H1 (cell line): ENCODE data around the gene EN2. TPM values are rescaled to one million over a fixed set of nuclear protein-coding genes. Genes with fewer than 3 reads are reported as not detected.

ENCODE experiments used
- CTCF ChIA-PET: fragments of 300-600 bp; sonication (Branson Sonifier 250); formaldehyde crosslinking; loops from one replicate; lab custom pipeline; 2021; ENCODE audit not compliant: partially characterized antibody; lab: Charles Lee
- POLR2A ChIA-PET: fragments of 300-600 bp; sonication (Branson Sonifier 250); formaldehyde crosslinking; loops from one replicate; lab custom pipeline; 2021; ENCODE audit warnings: inconsistent platforms; ENCODE audit not compliant: partially characterized antibody; lab: Charles Lee
- DNase-seq, 2 experiments: peaks; one replicate each; pipeline versions ENCODE4 v3.0.0 to v3.0.0-alpha.2; 2010 to 2022; ENCODE audit warnings: low spot score in 2 of 2, low read depth in 1 of 2, mixed read lengths in 1 of 2
- FAIRE-seq: peaks from 2 replicates; lab custom pipeline; 2011; peaks lifted over from hg19 to GRCh38; lab: Jason Lieb, UNC
- H2AFZ ChIP-seq: 2 replicates; pipeline ENCODE4 v1.8.1; 2012; ENCODE audit warnings: low read length, inconsistent platforms
- H2AK5ac ChIP-seq: 2 replicates; pipeline ENCODE4 v1.6.1; 2013; ENCODE audit warnings: low read depth, low read length
- H2BK120ac ChIP-seq: replicated peaks from 2 replicates; pipeline ENCODE3; 2013; ENCODE audit warnings: low read depth, low read length, inconsistent platforms
- H2BK12ac ChIP-seq: 2 replicates; pipeline ENCODE4 v1.6.1; 2013; ENCODE audit warnings: low read depth, low read length
- H2BK15ac ChIP-seq: 2 replicates; pipeline ENCODE4 v1.6.1; 2013; ENCODE audit warnings: low read length
- H2BK20ac ChIP-seq: 2 replicates; pipeline ENCODE4 v1.6.1; 2013; ENCODE audit warnings: low read length
- H2BK5ac ChIP-seq: 2 replicates; pipeline ENCODE4 v1.6.1; 2013; ENCODE audit warnings: low read depth, low read length
- H3K14ac ChIP-seq: 2 replicates; pipeline ENCODE4 v1.6.1; 2013; ENCODE audit warnings: inconsistent platforms; ENCODE audit not compliant: insufficient read length
- H3K18ac ChIP-seq: 2 replicates; pipeline ENCODE4 v1.6.1; 2013; ENCODE audit warnings: low read length; ENCODE audit errors: extremely low read depth
- H3K23ac ChIP-seq: 2 replicates; pipeline ENCODE4 v1.6.1; 2013; ENCODE audit warnings: inconsistent platforms; ENCODE audit not compliant: insufficient read length
- H3K23me2 ChIP-seq: 2 replicates; pipeline ENCODE4 v1.6.1; 2013; ENCODE audit warnings: low read depth, low read length
- H3K27ac ChIP-seq: 2 replicates; pipeline ENCODE4 v1.6.1; 2011; ENCODE audit warnings: low read depth, low read length, inconsistent platforms
- H3K27me3 ChIP-seq, 4 experiments: replicated peaks in 1 of 4; 1 replicate in 1 of 4; 2 replicates in 3 of 4; pipeline versions ENCODE4 v1.6.1 to v1.8.1; 2011 to 2013; ENCODE audit warnings: low read length in 3 of 4, mild to moderate bottlenecking in 3 of 4, inconsistent platforms in 2 of 4, mixed read lengths in 2 of 4, moderate library complexity in 1 of 4; ENCODE audit not compliant: control insufficient read depth in 3 of 4, insufficient read depth in 3 of 4; ENCODE audit errors: extremely low read depth in 1 of 4
- H3K36me3 ChIP-seq, 4 experiments: 2 replicates each; pipeline versions ENCODE4 v1.6.1 to v1.8.1; 2011 to 2013; ENCODE audit warnings: mild to moderate bottlenecking in 4 of 4, low read length in 3 of 4, moderate library complexity in 2 of 4, control low read depth in 1 of 4, inconsistent platforms in 1 of 4; ENCODE audit not compliant: insufficient read depth in 4 of 4, control insufficient read depth in 2 of 4
- H3K4ac ChIP-seq: replicated peaks from 2 replicates; pipeline ENCODE3; 2013; ENCODE audit warnings: low read length, low read depth, mixed read lengths, inconsistent platforms; ENCODE audit not compliant: insufficient read length
- H3K4me1 ChIP-seq, 4 experiments: replicated peaks in 1 of 4; 1 replicate in 1 of 4; 2 replicates in 3 of 4; pipeline versions ENCODE4 v1.6.1 to v1.8.1; 2011 to 2013; ENCODE audit warnings: low read length in 3 of 4, inconsistent platforms in 2 of 4, mixed read lengths in 1 of 4; ENCODE audit not compliant: insufficient read depth in 4 of 4, control insufficient read depth in 3 of 4
- H3K4me2 ChIP-seq, 2 experiments: 2 replicates each; pipeline versions ENCODE4 v1.6.1 to v1.8.1; 2011 to 2013; ENCODE audit warnings: low read depth in 2 of 2, low read length in 2 of 2, control low read depth in 1 of 2, inconsistent platforms in 1 of 2, mild to moderate bottlenecking in 1 of 2; ENCODE audit not compliant: insufficient read depth in 1 of 2
- H3K4me3 ChIP-seq, 4 experiments: fragments of 200-600, 300-600 bp in 1 of 4; sonication (generic), shearing (Covaris generic), sonication (Bioruptor Twin) in 1 of 4; 2 replicates each; pipeline versions ENCODE4 v1.5.1 to v1.8.1; 2011 to 2016; ENCODE audit warnings: low read length in 4 of 4, low read depth in 3 of 4, control low read depth in 2 of 4, inconsistent platforms in 2 of 4, mild to moderate bottlenecking in 2 of 4, mixed read lengths in 1 of 4, moderate library complexity in 1 of 4; ENCODE audit not compliant: insufficient read depth in 2 of 4; ENCODE audit errors: extremely low read depth in 1 of 4
- H3K56ac ChIP-seq: replicated peaks from 2 replicates; pipeline ENCODE3; 2013; ENCODE audit warnings: low read depth, mild to moderate bottlenecking, mixed read lengths, low read length, inconsistent platforms; ENCODE audit not compliant: insufficient read length
- H3K79me1 ChIP-seq: 2 replicates; pipeline ENCODE4 v1.6.1; 2013; ENCODE audit warnings: low read depth, low read length, control low read depth
- H3K79me2 ChIP-seq, 2 experiments: 2 replicates each; pipeline versions ENCODE4 v1.6.1 to v1.8.1; 2012 to 2013; ENCODE audit warnings: low read length in 2 of 2, mild to moderate bottlenecking in 2 of 2, inconsistent platforms in 1 of 2; ENCODE audit not compliant: insufficient read depth in 2 of 2, control insufficient read depth in 1 of 2
- H3K9ac ChIP-seq, 4 experiments: replicated peaks in 1 of 4; 1 replicate in 1 of 4; 2 replicates in 3 of 4; pipeline versions ENCODE4 v1.6.1 to v1.8.1; 2011 to 2013; ENCODE audit warnings: low read depth in 3 of 4, low read length in 3 of 4, control low read depth in 2 of 4, mild to moderate bottlenecking in 2 of 4, moderate library complexity in 2 of 4, inconsistent platforms in 1 of 4; ENCODE audit errors: extremely low read depth in 1 of 4
- H3K9me3 ChIP-seq, 2 experiments: 2 replicates each; pipeline versions ENCODE4 v1.6.1 to v1.8.1; 2012 to 2013; ENCODE audit warnings: mild to moderate bottlenecking in 2 of 2, moderate library complexity in 2 of 2, control low read depth in 1 of 2, inconsistent platforms in 1 of 2, low read depth in 1 of 2, low read length in 1 of 2, mixed read lengths in 1 of 2; ENCODE audit not compliant: insufficient read depth in 2 of 2
- H4K20me1 ChIP-seq, 2 experiments: replicated peaks in 1 of 2; 2 replicates each; pipeline versions ENCODE3 to v1.8.1; 2011 to 2013; ENCODE audit warnings: inconsistent platforms in 2 of 2, low read length in 2 of 2, mild to moderate bottlenecking in 1 of 2; ENCODE audit not compliant: insufficient read depth in 2 of 2, control insufficient read depth in 1 of 2
- H4K5ac ChIP-seq: 2 replicates; pipeline ENCODE4 v1.6.1; 2013; ENCODE audit warnings: low read length, low read depth, mixed read lengths, inconsistent platforms; ENCODE audit not compliant: insufficient read length
- H4K8ac ChIP-seq: 2 replicates; pipeline ENCODE4 v1.8.0; 2013; ENCODE audit warnings: mild to moderate bottlenecking, moderate library complexity, low read length, inconsistent platforms; ENCODE audit not compliant: insufficient read depth; ENCODE audit errors: extremely low read depth
- H4K91ac ChIP-seq: replicated peaks from 2 replicates; pipeline ENCODE3; 2013; ENCODE audit warnings: low read length, mixed read lengths, inconsistent platforms; ENCODE audit not compliant: insufficient read length
- BACH1 ChIP-seq: IDR thresholded peaks from 2 replicates; pipeline ENCODE4 v1.6.1; 2012; ENCODE audit warnings: low read length, improper control_type of control experiment
- CTCF ChIP-seq, 3 experiments: IDR thresholded peaks; 1 replicate in 2 of 3; 2 replicates in 1 of 3; pipeline versions ENCODE4 v1.5.1 to v1.6.1; 2011; ENCODE audit warnings: low read length in 3 of 3, mild to moderate bottlenecking in 3 of 3, inconsistent platforms in 2 of 3, low read depth in 1 of 3, moderate library complexity in 1 of 3; ENCODE audit not compliant: insufficient read depth in 1 of 3; ENCODE audit errors: control extremely low read depth in 1 of 3
- EP300 ChIP-seq, 2 experiments: IDR thresholded peaks; 1 replicate in 1 of 2; 2 replicates in 1 of 2; pipeline ENCODE4 v1.6.1; 2011 to 2012; ENCODE audit warnings: low read depth in 2 of 2, low read length in 2 of 2, mild to moderate bottlenecking in 2 of 2, borderline replicate concordance in 1 of 2, inconsistent platforms in 1 of 2, moderate library complexity in 1 of 2
- FOSL1 ChIP-seq: IDR thresholded peaks from 2 replicates; pipeline ENCODE4 v1.6.1; 2011; ENCODE audit warnings: mild to moderate bottlenecking, low read depth, low read length, moderate library complexity; ENCODE audit not compliant: insufficient read depth
- POU5F1 ChIP-seq: IDR thresholded peaks from 2 replicates; pipeline ENCODE4 v1.6.1; 2011; ENCODE audit warnings: low read depth, mild to moderate bottlenecking, low read length, moderate library complexity
- RAD21 ChIP-seq, 2 experiments: IDR thresholded peaks in 1 of 2; conservative IDR thresholded peaks in 1 of 2; 2 replicates each; pipeline ENCODE4 v1.6.1; 2011; ENCODE audit warnings: low read depth in 2 of 2, low read length in 2 of 2, improper control_type of control experiment in 1 of 2, inconsistent platforms in 1 of 2, mild to moderate bottlenecking in 1 of 2, moderate library complexity in 1 of 2
- RNF2 ChIP-seq: fragments of 200-900, 300-1000 bp; sonication (generic); IDR thresholded peaks from 2 replicates; pipeline ENCODE4 v1.7.1; 2016; ENCODE audit warnings: borderline replicate concordance, low read depth, mild to moderate bottlenecking, antibody characterized with exemption, low read length; ENCODE audit not compliant: poor library complexity, severe bottlenecking; ENCODE audit errors: missing control alignments
- SIRT6 ChIP-seq: IDR thresholded peaks from one replicate; pipeline ENCODE4 v1.7.1; 2012; ENCODE audit warnings: low read length, inconsistent platforms
- TAF1 ChIP-seq: IDR thresholded peaks from 2 replicates; pipeline ENCODE4 v1.6.1; 2011; ENCODE audit warnings: mild to moderate bottlenecking, low read depth, low read length
- TBP ChIP-seq: IDR thresholded peaks from 2 replicates; pipeline ENCODE4 v1.6.1; 2011; ENCODE audit warnings: low read depth, low read length, improper control_type of control experiment
- YY1 ChIP-seq: IDR thresholded peaks from 2 replicates; pipeline ENCODE4 v1.6.1; 2011; ENCODE audit warnings: low read depth, mild to moderate bottlenecking, low read length
- WGBS, 2 experiments: shearing (Covaris generic) in 1 of 2; methylation state at CpG; one replicate each; pipeline versions ENCODE4 v1.1.6 to v1.1.7; 2013 to 2015; ENCODE audit warnings: low lambda C conversion rate in 2 of 2, mixed read lengths in 2 of 2, inconsistent platforms in 1 of 2, low coverage in 1 of 2, missing lambda C conversion rate in 1 of 2; ENCODE audit not compliant: insufficient replicate concordance in 2 of 2, insufficient coverage in 1 of 2, insufficient read length in 1 of 2; ENCODE audit errors: extremely low coverage in 1 of 2, missing lambda C conversion rate in 1 of 2; 5-methylcytosine and 5-hydroxymethylcytosine counted together
- polyA plus RNA-seq, 7 experiments: library from polyadenylated mRNA; depleted of rRNA in 3 of 7; stranded (reverse) in 5 of 7; unstranded in 2 of 7; fragments of >200 nt in 5 of 7; fragments of 200-250 nt in 2 of 7; gene quantifications; 1 replicate in 5 of 7; 2 replicates in 1 of 7; 4 replicates in 1 of 7; pipeline versions ENCODE4 v1.2.1 to v1.2.3, GENCODE V29; 2011 to 2013; ENCODE audit warnings: missing spikeins in 2 of 7, mixed read lengths in 2 of 7
- total RNA-seq: library from RNA; stranded (reverse); fragmentation: NEBNext Ultra II Directional; extraction: Animal tissue kit (Norgen Biotek cat#: 25700); gene quantifications from 2 replicates; pipeline ENCODE4 v1.2.1, GENCODE V29; 2021

The EN2 gene
- total and polyA plus RNA-seq, 2 of the 8 experiments (the other 6 are each of a cell fraction or from before 2014, with no cell fraction given), result not detected

DNA sequence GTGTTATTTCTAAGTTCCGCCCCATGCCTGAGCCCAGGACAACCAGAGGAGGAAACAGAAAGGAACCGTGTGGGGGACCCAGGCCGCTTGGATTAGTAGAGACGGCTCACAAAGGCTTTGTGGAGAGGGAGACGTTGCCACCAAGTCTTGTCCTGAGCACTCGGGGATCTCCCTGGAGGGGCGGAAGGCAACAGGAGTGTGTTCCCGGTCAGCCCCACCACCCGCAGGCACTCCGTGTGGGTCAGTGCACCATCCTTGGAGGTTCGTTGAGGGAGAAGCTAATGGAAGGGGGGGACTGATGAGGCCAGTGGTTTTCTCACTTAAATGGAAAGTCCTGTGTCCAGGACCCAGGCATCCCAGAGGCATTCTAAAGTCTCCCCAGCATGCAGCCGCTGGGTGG is 26.7 kb upstream of the EN2 start:
- Histone ChIP-seq H2BK120ac (no peak overlapping the region), H3K9me3 (no peaks in the 10 kb centered on the region), H2BK20ac (no peak overlapping the region), H3K14ac (no peak overlapping the region), H2BK5ac (no peak overlapping the region), H2BK12ac (no peak overlapping the region), H3K27ac (no peak overlapping the region), H4K91ac (no peak overlapping the region), H4K5ac (no peak overlapping the region), H3K4me2 (no peak overlapping the region), H4K8ac (no peak overlapping the region), H3K4ac (no peak overlapping the region), H3K27me3 (no peaks in the 10 kb centered on the region), H2AFZ (no peak overlapping the region), H3K56ac (no peak overlapping the region), H3K9ac (no peak overlapping the region), H4K20me1 (no peaks in the 10 kb centered on the region), H3K79me2 (no peaks in the 10 kb centered on the region), H3K4me3 (no peak overlapping the region), H3K23ac (no peak overlapping the region), H2BK15ac (no peak overlapping the region), H3K23me2 (no peaks in the 10 kb centered on the region), H3K18ac (no peak overlapping the region), H3K79me1 (no peaks in the 10 kb centered on the region), H3K36me3 (no peaks in the 10 kb centered on the region), H2AK5ac (no peak overlapping the region), H3K4me1 (no peaks in the 10 kb centered on the region)
- WGBS, 2 experiments, result 95% methylated on average over 12 of the region's 12 CpGs; no CpG with 5 or more reads in 1 of the 2 experiments
- FAIRE-seq (no peak), DNase-seq (no peak)
- ChIA-PET CTCF (interaction anchor here (1.0 to 1.5 kb wide), 2 partner anchors 21 to 51 kb away, joined by 4 read pairs; no protein-coding TSS in a partner anchor), POLR2A (no interaction called here)
- TF ChIP-seq POU5F1 (no peak), YY1 (no peak), BACH1 (no peak), EP300 (IDR thresholded peaks at IDR 0.05; ENCODE audit: borderline replicate concordance in 1 of 2, low read depth in 2 of 2, low read length in 2 of 2) (no peak), RNF2 (no peak), TAF1 (no peak), CTCF (IDR thresholded peaks at IDR 0.05; ENCODE audit: control extremely low read depth in 1 of 3, insufficient read depth in 1 of 3, low read depth in 1 of 3, low read length in 3 of 3) (no peak), TBP (no peak), SIRT6 (no peak), FOSL1 (no peak), RAD21 (IDR thresholded peaks at IDR 0.05 in 1 of 2, conservative IDR thresholded peaks at IDR 0.05 in 1 of 2; ENCODE audit: low read depth in 2 of 2, low read length in 2 of 2) (no peak)
